K562 (cell line): ENCODE data around the gene DCST1. TPM values are rescaled to one million over a fixed set of nuclear protein-coding genes. Genes with fewer than 3 reads are reported as not detected.

Experiments
- CEBPB ChIP-seq: fragments of 450-650 bp; IDR thresholded peaks from 2 replicates; pipeline ENCODE4 v1.6.1; 2016; ENCODE audit warnings: missing genetic modification characterization, missing compliant biosample characterization
- EWSR1 ChIP-seq: fragments of 450-650 bp; IDR thresholded peaks from 2 replicates; pipeline ENCODE4 v1.6.1; 2018; ENCODE audit warnings: borderline replicate concordance, mild to moderate bottlenecking, low read depth, moderate library complexity; ENCODE audit not compliant: partially characterized antibody
- FIP1L1 ChIP-seq: fragments of 200-400 bp; formaldehyde crosslinking; IDR thresholded peaks from 2 replicates; pipeline ENCODE4 v1.6.1; 2018; ENCODE audit warnings: mild to moderate bottlenecking, low read depth, low read length; ENCODE audit not compliant: poor library complexity, severe bottlenecking
- KDM4B ChIP-seq, 2 experiments: fragments of 450-650 bp in 1 of 2; sonication (generic) in 1 of 2; IDR thresholded peaks; 2 replicates each; pipeline ENCODE4 v1.6.1; 2016 to 2017; ENCODE audit warnings: borderline replicate concordance in 2 of 2, antibody characterized with exemption in 1 of 2, low read depth in 1 of 2, mild to moderate bottlenecking in 1 of 2
- NR1H2 ChIP-seq: sonication (generic); formaldehyde crosslinking; IDR thresholded peaks from 2 replicates; pipeline ENCODE4 v1.4.0; 2020; ENCODE audit warnings: mild to moderate bottlenecking, missing genetic modification reagents
- PHF8 ChIP-seq: fragments of 200-600 bp; sonication (generic); IDR thresholded peaks from 2 replicates; pipeline ENCODE4 v1.6.1; 2012; ENCODE audit warnings: mixed run types, mild to moderate bottlenecking, inconsistent platforms, low read length, moderate library complexity, borderline replicate concordance
- RAD21 ChIP-seq, 2 experiments: fragments of 250-450 bp in 1 of 2; fragments of 450-650 bp in 1 of 2; sonication (Bioruptor Pico) in 1 of 2; formaldehyde crosslinking in 1 of 2; IDR thresholded peaks in 1 of 2; conservative IDR thresholded peaks in 1 of 2; 2 replicates each; pipeline versions ENCODE4 v1.4.0 to v1.8.0; 2020 to 2022; ENCODE audit warnings: mild to moderate bottlenecking in 2 of 2, moderate library complexity in 1 of 2
- RBM14 ChIP-seq: fragments of 200-400 bp; formaldehyde crosslinking; IDR thresholded peaks from 2 replicates; pipeline ENCODE4 v1.6.1; 2018; ENCODE audit warnings: low read depth, mild to moderate bottlenecking, low read length, moderate library complexity, borderline replicate concordance; ENCODE audit not compliant: insufficient read depth
- RUNX1 ChIP-seq: sonication (generic); IDR thresholded peaks from 2 replicates; pipeline ENCODE4 v1.6.1; 2016; ENCODE audit warnings: antibody characterized with exemption, low read depth
- SIN3A ChIP-seq, 2 experiments: fragments of 150-350 bp in 1 of 2; IDR thresholded peaks; 2 replicates each; pipeline ENCODE4 v1.6.1; 2011 to 2016; ENCODE audit warnings: borderline replicate concordance in 2 of 2, low read depth in 2 of 2, low read length in 2 of 2, mild to moderate bottlenecking in 2 of 2, moderate library complexity in 2 of 2; ENCODE audit not compliant: control insufficient read depth in 1 of 2
- SIRT6 ChIP-seq: IDR thresholded peaks from one replicate; pipeline ENCODE4 v1.6.1; 2012; ENCODE audit warnings: low read depth, mild to moderate bottlenecking, control low read depth, inconsistent platforms, low read length, moderate library complexity
- ZNF764 ChIP-seq: fragments of 250-450 bp; sonication (Bioruptor Pico); IDR thresholded peaks from 2 replicates; pipeline ENCODE4 v1.4.0; 2020; ENCODE audit warnings: low read depth, mild to moderate bottlenecking, moderate library complexity
- polyA plus RNA-seq, 8 experiments: library from polyadenylated mRNA; depleted of rRNA in 4 of 8; stranded (reverse) in 5 of 8; unstranded in 3 of 8; fragments of >200 nt; fragmentation: Nextera tagmentation in 2 of 8; fragmentation: Illumina TruSeq in 1 of 8; extraction: Ambion mirVana in 2 of 8; extraction: Trizol in 1 of 8; gene quantifications; 2 replicates each; pipeline versions ENCODE4 v1.2.1 to v1.2.3, GENCODE V29; 2011 to 2014; ENCODE audit warnings: inconsistent platforms in 1 of 8, missing spikeins in 1 of 8
- total RNA-seq, 7 experiments: library from RNA; depleted of rRNA in 6 of 7; stranded (reverse); fragments of >200 nt in 6 of 7; fragmentation: Illumina TruSeq in 2 of 7; extraction: Trizol in 2 of 7; gene quantifications; 2 replicates each; pipeline versions ENCODE4 v1.2.1 to v1.2.3, GENCODE V29; 2011 to 2021; ENCODE audit warnings: low replicate concordance in 1 of 7
- TF ChIP-seq, protein P1 (sequence below), 3 experiments: fragments of 200-800 bp in 1 of 3; fragments of 250-450 bp in 1 of 3; fragments of 450-650 bp in 1 of 3; sonication (Bioruptor Pico) in 1 of 3; sonication (Bioruptor generic) in 1 of 3; formaldehyde crosslinking in 1 of 3; IDR thresholded peaks; 2 replicates each; pipeline versions ENCODE4 v1.6.1 to v1.8.0; 2016 to 2022; ENCODE audit warnings: mild to moderate bottlenecking in 2 of 3, missing genetic modification characterization in 2 of 3, missing compliant biosample characterization in 1 of 3, moderate library complexity in 1 of 3
- TF ChIP-seq, protein P2 (sequence below): fragments of 450-650 bp; formaldehyde crosslinking; IDR thresholded peaks from 2 replicates; pipeline ENCODE4 v1.4.0; 2020; ENCODE audit warnings: mild to moderate bottlenecking, moderate library complexity

Gene DCST1
- total and polyA plus RNA-seq, 9 of the 15 experiments (the other 6 are each of a cell fraction or from before 2014, with no cell fraction given), result not detected

DNA sequence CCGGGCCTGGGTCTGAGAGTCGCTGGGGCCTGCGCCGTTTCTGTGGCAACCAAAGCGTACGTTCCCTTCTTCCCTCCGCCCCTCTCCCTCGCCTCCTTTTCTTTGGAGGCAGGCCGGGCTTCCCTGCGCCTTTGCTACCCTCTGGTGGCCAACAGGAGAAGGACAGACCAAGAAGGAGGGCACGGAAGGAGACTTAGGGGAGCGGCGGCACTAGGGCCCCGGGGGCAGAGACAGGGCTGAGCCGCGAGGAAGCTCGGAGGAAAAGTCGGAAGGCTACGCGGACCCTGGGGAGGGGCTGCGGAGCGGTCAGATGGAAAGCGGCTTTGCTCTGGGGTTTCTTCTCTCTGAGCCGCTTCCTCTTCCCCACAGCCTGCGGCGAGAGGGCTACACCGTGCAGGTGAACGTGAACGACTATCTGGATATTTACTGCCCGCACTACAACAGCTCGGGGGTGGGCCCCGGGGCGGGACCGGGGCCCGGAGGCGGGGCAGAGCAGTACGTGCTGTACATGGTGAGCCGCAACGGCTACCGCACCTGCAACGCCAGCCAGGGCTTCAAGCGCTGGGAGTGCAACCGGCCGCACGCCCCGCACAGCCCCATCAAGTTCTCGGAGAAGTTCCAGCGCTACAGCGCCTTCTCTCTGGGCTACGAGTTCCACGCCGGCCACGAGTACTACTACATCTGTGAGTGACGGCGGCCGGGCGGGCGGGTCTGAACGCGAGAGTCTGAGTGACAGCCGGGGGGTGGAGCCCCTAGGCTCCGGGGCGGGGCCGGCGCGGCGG lies 51.3 kb downstream of the DCST1 start (continued):
- TF ChIP-seq, protein P1, sequence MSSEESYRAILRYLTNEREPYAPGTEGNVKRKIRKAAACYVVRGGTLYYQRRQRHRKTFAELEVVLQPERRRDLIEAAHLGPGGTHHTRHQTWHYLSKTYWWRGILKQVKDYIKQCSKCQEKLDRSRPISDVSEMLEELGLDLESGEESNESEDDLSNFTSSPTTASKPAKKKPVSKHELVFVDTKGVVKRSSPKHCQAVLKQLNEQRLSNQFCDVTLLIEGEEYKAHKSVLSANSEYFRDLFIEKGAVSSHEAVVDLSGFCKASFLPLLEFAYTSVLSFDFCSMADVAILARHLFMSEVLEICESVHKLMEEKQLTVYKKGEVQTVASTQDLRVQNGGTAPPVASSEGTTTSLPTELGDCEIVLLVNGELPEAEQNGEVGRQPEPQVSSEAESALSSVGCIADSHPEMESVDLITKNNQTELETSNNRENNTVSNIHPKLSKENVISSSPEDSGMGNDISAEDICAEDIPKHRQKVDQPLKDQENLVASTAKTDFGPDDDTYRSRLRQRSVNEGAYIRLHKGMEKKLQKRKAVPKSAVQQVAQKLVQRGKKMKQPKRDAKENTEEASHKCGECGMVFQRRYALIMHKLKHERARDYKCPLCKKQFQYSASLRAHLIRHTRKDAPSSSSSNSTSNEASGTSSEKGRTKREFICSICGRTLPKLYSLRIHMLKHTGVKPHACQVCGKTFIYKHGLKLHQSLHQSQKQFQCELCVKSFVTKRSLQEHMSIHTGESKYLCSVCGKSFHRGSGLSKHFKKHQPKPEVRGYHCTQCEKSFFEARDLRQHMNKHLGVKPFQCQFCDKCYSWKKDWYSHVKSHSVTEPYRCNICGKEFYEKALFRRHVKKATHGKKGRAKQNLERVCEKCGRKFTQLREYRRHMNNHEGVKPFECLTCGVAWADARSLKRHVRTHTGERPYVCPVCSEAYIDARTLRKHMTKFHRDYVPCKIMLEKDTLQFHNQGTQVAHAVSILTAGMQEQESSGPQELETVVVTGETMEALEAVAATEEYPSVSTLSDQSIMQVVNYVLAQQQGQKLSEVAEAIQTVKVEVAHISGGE (CRISPR knock-in tag; IDR thresholded peaks at IDR 0.05), result no peak
- TF ChIP-seq NR1H2 (CRISPR knock-in tag), result no peak
- 0 out of 2 replicates have a peak, but pooled peaks have one; percentile 38 for TF ChIP-seq ZNF764 (CRISPR knock-in tag)
- TF ChIP-seq RUNX1, result no peak
- TF ChIP-seq RAD21 (CRISPR knock-in tag; conservative IDR thresholded peaks at IDR 0.05 in 1 of 2, IDR thresholded peaks at IDR 0.05 in 1 of 2), result peak; percentile 99
- no peak for TF ChIP-seq CEBPB
- TF ChIP-seq PHF8, result peak; percentile 70; the same call in 1 of the 2 replicates
- peak; percentile 72 to 81; a peak in 3 of 4 replicates for TF ChIP-seq SIN3A (IDR thresholded peaks at IDR 0.05; ENCODE audit: borderline replicate concordance in 2 of 2, control insufficient read depth in 1 of 2, low read depth in 2 of 2, low read length in 2 of 2)
- TF ChIP-seq KDM4B (IDR thresholded peaks at IDR 0.05; ENCODE audit: borderline replicate concordance in 2 of 2, low read depth in 1 of 2), result no peak
- TF ChIP-seq RBM14, result no peak
- TF ChIP-seq FIP1L1, result no peak
- no peak for TF ChIP-seq SIRT6
- TF ChIP-seq, protein P2, sequence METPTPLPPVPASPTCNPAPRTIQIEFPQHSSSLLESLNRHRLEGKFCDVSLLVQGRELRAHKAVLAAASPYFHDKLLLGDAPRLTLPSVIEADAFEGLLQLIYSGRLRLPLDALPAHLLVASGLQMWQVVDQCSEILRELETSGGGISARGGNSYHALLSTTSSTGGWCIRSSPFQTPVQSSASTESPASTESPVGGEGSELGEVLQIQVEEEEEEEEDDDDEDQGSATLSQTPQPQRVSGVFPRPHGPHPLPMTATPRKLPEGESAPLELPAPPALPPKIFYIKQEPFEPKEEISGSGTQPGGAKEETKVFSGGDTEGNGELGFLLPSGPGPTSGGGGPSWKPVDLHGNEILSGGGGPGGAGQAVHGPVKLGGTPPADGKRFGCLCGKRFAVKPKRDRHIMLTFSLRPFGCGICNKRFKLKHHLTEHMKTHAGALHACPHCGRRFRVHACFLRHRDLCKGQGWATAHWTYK (CRISPR knock-in tag), result no peak
- TF ChIP-seq EWSR1, result no peak
